Measurements from ENCODE around the gene PCDH9.

PCDH9 gene

DNA sequence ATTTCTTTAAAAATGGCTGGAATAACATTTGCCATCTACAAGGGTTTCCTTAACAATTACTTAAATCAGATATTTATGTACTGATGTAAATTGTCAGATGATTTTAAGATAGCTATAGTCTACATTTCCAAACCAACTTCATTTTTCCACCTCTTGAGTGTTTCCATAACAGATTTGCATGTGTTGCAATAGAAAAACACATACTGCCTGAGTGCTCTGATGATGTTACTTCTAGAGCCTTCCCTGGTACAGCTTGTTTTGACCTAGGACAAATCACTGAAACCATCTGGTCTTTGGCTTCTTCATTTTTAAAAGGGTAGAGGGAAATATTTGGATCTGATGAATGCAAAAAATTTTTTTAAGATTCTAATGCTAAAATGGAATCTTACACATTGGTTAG is 245.9 kb downstream of the PCDH9 start:
- in situ Hi-C loops (cut with MboI; ENCODE audit: low sequenced_read_pairs): no loop called here

DNA sequence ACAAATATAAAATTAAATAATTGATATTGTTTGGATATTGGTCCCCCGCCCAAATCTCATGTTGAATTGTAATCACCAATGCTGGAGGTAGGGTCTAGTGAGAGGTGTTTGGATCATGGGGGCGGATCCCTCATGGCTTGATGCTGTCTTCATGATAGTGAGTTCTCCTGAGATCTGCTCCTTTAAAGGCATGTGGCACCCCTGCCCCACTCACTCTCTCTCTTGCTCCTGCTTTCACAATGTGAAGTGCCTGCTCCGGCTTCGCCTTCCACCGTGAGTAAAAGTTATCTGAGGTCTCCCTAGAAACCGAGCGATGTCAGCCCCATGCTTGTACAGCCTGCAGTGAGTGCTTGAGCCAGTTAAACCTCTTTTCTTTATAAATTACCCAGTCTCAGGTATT is 248.2 kb downstream of the PCDH9 start:
- in situ Hi-C loops (cut with MboI; ENCODE audit: low sequenced_read_pairs): no loop called here

DNA sequence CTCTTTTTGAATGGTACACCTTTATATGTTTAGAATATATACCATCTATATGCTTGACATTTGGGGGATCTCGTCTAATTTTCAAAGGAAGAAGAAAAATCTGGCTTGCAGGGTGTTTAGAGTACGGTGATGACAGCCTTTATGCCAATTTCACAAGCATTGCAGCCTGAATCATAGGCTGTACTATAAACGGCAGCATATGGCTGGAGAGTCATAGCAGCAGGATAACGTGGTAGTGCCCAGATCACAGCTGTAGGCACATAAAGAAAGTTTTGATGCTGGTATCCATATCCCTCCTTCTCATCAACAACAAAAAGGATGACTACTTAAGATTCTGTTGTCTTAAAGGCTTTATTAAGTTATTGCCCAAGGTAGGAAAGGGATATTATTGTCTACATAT is 253.0 kb downstream of the PCDH9 start:
- in situ Hi-C loops (cut with MboI; ENCODE audit: low sequenced_read_pairs): no loop called here

DNA sequence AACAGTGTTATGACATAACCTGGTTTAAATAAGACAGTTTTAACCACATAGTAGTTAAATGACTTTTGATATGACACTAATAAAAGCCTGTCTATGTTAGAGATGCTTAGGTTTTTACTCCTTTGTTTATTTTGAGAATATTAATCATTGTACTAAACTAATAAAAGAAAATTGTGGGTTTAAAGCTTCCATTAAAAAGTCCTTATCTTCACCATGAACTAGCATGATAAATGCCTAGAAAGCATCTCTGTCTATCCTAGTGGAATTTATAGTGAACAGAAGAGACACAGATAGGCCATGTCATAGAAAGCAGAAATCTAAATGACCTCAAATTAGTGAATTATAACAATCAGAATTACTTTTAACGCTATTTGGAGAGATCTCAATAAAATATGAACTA is 255.2 kb downstream of the PCDH9 start:
- in situ Hi-C loops (cut with MboI; ENCODE audit: low sequenced_read_pairs): no loop called here

DNA sequence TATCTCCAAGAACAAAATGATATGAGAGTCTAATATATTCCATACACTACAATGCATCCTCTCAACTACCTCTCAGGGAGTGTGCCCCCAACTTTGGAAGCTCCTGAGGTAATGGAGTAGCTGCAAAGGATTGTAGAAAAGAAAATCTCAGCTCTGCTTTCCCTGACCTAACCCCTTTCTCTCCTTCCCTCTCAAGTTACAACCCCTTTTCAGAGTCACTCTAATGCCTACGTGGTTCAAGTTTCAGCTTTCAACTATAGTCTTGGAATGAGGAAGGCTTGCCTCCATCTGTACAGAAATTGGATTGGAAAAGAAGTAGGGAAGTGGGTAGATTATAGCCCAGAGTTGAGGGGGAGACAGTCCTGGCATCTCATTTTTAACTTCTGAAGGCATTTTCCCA is 256.0 kb downstream of the PCDH9 start:
- in situ Hi-C loops (cut with MboI; ENCODE audit: low sequenced_read_pairs): no loop called here

DNA sequence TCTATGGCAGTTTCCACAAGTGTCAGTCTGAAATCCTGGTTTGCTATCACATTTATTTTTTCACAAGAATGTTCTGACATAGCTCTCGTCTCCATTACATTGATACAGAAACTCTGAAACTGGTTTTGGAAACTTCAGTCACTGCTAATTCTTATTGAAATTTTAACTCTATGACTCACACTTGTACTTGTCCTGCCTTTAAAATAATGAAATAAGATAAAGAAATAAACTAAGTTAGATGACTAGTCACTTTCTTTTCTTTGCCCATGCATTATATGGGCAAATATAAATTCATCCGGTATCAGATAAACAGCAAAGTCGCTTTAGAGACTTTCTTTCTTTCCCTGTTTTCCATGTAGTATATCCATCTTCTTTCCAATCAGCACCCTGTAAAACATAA is 257.5 kb downstream of the PCDH9 start:
- in situ Hi-C loops (cut with MboI; ENCODE audit: low sequenced_read_pairs): no loop called here

DNA sequence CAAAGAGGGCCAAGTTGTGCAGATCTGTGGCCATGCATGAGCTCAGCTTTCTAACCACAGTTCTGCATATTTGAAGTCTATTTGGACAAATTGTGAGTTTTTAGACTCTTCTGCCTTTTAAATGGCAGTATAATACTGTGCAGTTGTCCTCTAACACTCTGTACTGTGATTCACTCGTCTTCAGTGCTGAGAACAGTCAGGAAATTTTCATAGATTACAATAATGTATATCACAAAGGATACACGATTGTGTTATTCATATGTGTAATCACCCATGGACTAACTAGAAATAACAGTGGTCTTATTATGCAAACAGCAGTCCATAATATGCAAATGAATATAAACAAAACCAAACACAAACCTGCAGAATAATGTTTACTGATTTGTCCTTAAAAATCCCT is 259.1 kb downstream of the PCDH9 start:
- in situ Hi-C loops (cut with MboI; ENCODE audit: low sequenced_read_pairs): no loop called here

DNA sequence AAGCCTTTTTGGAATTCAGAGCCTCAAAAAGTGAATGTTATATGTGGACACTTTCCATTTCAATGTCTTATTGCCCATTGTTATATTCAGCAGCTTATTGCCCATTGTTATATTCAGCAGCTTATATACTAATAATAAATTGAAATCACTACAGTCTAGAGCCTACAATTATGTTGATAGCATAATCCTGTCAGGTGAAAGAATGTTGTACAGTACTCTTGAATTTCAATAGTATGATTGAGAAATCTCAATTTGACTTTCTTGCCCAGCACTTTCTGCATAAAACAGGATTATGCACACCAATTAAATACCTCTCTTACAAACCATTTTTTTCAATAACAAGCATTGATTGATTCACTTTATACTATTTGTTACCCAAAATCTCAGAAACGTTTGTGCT is 260.8 kb downstream of the PCDH9 start:
- in situ Hi-C loops (cut with MboI; ENCODE audit: low sequenced_read_pairs): no loop called here

DNA sequence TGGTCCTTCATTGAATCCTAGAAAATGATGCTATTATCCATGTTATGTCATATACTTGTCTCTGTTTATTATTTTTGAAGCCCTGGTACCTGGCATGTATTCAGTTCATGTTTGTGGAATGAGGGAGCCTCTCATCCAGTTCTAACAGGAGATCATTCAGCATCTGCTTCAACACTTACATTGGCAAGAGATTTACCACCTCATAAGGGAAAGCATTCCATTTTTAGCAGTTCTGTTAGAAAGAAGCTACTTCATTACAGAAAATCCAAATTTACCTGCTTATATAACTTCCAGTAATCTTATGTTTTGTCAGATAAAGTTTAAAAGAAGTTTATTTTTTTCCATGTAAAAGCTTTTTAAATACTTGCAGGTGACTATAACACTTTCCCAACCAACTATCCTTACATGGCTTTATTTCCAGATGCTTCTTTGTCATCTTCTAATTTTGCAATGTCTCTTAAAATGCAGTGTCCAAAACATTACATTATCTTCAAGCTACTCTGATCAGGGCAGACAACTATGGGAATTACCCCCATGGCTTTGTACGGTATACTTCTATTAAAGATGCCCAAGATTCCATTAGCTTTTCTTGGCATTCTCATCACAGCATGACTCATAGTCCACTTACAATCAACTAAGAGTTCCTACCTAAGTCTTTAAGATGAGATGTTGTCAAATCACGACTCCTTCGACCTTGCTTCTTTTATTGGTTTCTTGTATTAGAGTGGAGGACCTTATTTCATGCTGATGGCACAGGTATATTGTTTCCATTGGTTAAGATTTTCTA is 262.1 kb downstream of the PCDH9 start:
- in situ Hi-C loops (cut with MboI; ENCODE audit: low sequenced_read_pairs): no loop called here

DNA sequence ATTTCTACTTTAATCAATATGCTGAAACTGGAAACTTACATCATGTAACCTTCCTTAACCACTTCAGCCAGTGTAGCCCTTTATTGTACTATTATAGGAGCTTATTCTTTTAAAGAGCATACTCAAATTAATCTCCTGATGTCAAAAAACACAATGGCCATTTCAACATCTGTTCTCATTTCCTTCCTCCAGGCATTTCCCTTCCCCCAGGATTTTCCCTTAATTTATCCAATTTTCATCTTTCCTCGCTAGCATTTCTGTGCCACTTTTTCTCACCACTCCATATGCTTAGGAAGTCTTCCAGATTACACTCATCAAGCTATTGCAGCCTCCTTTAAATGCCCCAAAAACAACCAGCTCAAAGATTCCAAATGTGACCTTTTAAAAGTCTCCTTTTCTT is 265.0 kb downstream of the PCDH9 start:
- in situ Hi-C loops (cut with MboI; ENCODE audit: low sequenced_read_pairs): no loop called here

DNA sequence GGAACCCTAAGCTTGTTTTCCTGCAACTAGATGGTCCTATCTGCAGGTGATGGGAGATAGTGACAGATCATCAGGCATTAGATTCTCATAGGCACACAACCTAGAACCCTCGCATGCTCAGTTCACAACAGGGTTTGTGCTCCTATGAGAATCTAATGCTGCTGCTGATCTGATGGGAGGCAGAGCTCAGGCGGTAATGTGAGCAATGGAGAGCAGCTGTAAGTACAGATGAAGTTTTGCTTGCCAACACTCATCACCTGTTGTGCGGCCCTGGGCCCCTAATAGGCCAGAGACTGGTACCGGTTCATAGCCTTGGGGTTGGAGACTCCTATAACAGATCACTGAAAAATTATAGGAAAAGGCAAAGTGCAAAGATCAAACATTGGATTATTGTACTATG is 267.2 kb downstream of the PCDH9 start:
- in situ Hi-C loops (cut with MboI; ENCODE audit: low sequenced_read_pairs): no loop called here

DNA sequence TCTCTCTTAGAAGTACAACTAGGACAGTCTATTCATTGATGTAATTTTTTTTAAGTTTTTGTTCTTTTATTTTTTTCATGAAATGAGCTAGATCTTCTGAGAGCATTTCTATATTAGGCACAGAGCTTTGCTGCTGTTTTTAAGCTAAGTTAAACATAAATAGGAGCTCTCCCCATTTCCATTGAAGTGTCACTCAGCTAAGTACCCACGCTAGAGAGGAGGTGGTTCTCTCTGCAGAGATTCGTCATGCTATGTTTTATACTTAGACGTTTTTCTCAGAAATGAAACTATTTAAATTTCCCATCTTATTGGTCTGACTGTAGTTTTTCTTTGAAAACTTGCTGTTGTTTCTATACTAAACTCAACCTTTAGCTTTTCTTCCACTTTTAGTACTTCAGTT is 271.5 kb downstream of the PCDH9 start:
- in situ Hi-C loops (cut with MboI; ENCODE audit: low sequenced_read_pairs): no loop called here

DNA sequence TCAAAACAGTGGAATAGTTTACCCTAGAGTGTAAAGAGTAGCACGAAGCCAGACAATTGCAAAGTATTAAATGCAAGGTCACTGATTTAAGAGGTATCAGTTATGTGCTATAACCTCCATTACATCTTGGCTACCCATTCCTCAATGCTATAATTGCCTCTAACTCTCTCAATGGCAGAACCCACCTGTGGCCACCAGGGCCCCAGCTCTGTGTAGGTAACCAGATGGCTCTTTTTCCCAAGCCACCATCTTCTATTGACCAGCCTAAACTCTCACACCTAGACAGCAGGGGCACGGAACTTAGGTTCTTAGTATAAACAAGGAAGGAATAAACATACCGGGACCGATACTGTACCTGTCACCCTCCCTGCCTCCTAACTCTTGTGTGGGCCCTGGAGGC is 277.6 kb downstream of the PCDH9 start:
- in situ Hi-C loops (cut with MboI; ENCODE audit: low sequenced_read_pairs): no loop called here

DNA sequence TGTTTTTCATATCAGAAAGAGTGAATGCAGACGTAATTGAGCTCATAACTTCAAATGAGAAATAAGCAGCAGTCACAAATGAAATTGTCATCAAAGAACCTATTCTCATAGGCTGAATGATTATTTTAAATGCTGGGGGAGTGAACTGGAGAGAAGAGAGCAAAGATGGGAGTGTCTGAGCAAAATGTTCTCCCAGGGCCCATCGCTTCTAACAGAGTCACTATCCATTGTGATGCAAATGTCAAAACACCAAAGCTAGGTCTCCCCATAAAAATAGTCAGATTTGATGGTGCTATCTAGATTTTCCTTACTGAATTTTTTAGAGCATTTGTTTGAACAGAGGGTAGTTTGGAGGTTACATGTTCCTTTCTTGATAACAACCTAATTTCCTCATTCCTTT is 278.7 kb downstream of the PCDH9 start:
- in situ Hi-C loops (cut with MboI; ENCODE audit: low sequenced_read_pairs): no loop called here

DNA sequence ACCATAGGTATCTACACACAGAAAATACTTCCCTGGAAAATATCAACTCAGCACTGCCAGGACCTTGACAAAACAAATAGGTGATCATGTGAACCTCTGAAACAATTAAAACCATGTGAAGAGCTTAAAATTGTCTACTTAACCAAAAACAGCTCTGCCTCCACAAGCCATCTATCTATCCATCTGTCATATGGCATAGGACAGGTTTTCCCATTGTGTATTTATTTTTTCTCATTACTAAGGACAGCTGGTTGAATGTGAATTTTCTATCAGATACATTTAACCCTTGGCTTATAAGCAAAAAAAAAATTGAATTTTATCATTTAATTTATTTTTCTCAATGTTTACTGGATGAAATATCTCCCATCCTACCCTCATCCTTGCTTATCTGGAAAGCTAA is 279.5 kb downstream of the PCDH9 start:
- in situ Hi-C loops (cut with MboI; ENCODE audit: low sequenced_read_pairs): no loop called here

DNA sequence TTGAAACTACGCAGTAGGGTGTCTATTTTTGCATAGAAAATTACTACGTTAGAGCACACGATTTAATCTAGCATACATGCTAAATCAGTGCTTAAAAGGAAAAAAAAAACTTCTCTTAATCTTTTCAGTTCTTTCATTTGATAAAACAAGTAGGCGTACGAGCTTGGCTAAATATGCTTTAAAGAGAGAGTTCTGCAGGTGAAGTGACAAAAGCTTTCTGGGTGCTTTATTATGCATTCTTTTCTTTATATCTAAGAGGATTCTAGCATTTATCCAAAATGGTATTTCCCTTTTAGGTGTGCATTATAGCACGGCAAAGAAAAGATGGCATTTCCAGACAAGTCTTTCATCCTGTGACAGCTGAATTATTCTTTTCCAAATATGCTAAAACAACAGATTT is 281.2 kb downstream of the PCDH9 start:
- in situ Hi-C loops (cut with MboI; ENCODE audit: low sequenced_read_pairs): no loop called here

DNA sequence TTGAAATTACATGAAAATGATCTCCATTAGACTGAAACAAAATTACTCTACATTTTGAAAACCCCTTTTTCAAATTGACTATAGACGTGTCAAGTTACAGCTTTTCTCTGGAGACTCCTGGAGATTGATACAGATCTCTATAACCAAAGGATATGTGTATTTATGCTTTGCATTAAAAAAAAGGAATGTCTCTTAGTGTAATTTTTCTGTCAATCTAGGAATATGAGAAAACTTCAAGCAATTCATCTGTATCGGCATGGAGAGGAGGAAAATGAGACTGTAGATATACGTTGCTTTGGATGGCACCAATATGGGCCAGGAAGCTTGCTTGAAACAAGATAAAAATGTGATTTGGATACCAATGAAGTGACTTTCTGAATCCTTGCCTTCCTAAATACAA is 286.6 kb downstream of the PCDH9 start:
- in situ Hi-C loops (cut with MboI; ENCODE audit: low sequenced_read_pairs): no loop called here

DNA sequence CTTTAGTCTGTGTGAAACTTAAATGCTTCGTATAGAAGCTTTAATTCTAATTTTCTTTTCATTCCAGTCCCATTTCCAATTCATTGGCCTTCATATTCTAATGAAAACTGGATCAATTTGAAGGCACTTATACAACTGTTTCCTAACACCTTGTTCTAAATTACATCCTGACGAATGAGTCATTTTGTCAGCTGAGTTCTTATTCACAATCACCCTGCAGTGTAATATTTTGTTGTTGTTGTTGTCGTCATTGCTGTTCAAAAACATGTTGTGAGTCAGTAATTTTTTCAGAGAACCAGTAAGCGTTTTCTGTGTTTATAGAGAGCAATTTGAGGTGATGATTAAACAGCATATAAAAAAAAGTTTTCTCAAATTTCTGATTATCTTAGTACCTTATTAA is 290.0 kb downstream of the PCDH9 start:
- in situ Hi-C loops (cut with MboI; ENCODE audit: low sequenced_read_pairs): no loop called here

DNA sequence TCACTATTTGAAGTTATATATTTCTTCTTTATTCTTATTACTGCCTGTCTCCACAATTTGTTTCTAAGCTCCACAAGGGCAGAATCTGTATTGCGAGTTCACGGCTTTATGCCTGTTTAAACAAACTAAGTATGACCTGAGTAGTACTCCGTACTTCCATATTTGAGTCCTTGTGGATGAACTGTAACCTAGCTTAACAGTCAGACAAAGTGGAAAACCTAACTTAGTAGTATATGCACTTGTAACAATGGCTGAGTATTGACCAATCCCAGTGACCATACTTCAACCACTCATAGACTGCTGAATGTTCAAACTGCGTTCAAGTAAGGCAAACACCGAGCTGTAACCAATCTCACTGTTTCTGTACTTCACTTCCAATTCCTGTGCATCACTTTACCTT is 292.7 kb downstream of the PCDH9 start:
- in situ Hi-C loops (cut with MboI; ENCODE audit: low sequenced_read_pairs): no loop called here

DNA sequence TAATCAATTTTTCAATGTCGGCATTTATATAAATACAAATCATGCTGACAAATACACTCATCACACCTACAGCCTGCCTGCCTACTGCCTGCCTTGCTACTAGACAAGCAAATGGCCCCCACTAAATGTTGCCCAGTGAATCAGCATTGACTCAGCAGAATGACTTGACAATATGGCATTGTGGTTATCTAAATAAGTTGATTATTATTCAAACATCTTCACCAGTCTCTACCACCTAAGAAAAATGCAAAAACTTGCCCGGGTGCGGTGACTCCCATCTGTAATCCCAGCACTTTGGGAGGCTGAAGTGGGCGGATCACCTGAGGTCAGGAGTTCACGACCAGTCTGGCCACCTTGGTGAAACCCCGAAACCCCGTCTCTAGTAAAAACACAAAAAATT is 296.1 kb downstream of the PCDH9 start:
- in situ Hi-C loops (cut with MboI; ENCODE audit: low sequenced_read_pairs): no loop called here

DNA sequence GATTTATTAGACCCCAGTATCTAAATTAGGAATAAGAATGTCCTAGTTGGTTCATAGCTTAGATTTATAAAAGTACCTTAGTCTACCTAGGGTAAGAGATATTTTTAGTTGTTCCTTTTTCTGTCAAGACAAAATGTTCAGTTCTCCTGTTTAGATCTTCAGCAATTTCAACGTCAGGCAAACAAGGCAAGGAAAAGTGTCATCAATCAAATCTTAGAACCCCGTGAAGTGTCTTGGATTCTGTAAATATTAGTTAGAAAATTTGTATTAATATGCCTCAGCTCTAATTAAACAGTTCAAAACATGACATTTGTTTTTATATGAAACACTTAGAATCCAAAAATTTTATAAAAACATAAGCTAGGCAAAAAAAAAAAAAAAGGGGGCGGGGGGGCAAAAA is 296.6 kb downstream of the PCDH9 start:
- in situ Hi-C loops (cut with MboI; ENCODE audit: low sequenced_read_pairs): no loop called here

DNA sequence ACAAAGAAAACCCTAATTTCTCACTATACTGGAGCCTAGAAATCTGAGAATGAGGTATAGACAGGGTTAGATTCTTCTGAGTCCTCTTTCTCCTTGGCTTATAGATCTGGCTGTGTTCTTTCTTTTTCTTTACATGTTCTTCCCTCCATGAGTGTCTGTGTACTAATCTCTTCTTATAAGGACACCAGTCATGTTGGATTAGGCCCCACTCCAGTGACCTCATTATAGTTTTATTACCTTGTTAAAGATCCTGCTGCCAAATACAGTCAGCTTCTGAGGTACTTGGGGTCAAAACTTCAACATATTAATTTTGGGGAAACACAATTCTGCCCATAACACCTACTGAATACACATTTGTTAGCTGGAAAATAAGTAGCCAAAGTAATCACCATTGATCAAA is 302.6 kb downstream of the PCDH9 start:
- in situ Hi-C loops (cut with MboI; ENCODE audit: low sequenced_read_pairs): no loop called here

DNA sequence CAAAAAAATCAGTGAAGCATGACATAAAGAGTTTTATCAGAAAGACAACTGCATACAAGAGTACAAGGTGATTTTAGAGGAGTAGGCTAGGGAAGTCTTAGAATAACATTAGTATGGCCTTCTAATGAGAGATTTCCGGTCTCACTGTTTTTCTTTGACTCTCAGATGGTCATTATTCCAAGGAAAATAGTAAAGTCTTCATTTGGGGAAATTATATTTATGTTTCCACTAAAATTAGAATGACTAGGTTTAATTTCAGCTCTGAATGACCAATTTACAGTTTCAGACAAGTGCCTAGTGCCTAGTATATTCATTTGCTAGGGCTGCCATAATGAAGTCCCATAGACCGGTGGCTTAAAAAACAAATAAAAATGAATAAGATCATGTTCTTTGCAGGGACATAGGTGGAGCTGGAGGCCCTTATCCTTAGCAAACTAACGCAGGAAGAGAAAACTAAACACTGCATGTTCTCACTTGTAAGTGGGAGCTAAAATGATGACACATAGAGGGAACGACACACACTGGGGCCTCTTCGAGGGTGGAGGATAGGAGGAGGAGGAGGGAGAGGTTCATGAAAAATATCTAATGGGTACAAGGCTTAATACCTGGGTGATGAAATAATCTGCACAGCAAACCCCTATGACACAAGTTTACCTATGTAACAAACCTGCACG is 303.1 kb downstream of the PCDH9 start:
- in situ Hi-C loops (cut with MboI; ENCODE audit: low sequenced_read_pairs): no loop called here
